ENCODE measurements around the gene SYT15B. TPM values are rescaled to one million over a fixed set of nuclear protein-coding genes. Genes with fewer than 3 reads are reported as not detected.
A peak's percentile ranks its signal among the peaks of the same experiment; 100 is the strongest.
"Not testable (repeated sequence)": the region's sequence is repeated elsewhere in the genome, so short reads cannot be mapped to it uniquely, and the experiment has no call there.

Gene SYT15B
- total RNA-seq, 1 experiment from 2014 or later = not detected

- not testable (repeated sequence) for H3K36me3 ChIP-seq (replicated peaks; ENCODE audit: control insufficient read depth, insufficient read depth, low read length); DNase-seq; H3K4me3 ChIP-seq (ENCODE audit: insufficient read depth, low read depth, low read length); H3K27me3 ChIP-seq (ENCODE audit: control insufficient read depth, insufficient read depth, low read length)
These were observed 13.0 kb downstream of the SYT15B start for GRCh38 chr10:47750360-47750759.

GRCh38 chr10:47746780-47747376 lies 16.5 kb downstream of the SYT15B start:
- not testable (repeated sequence) for H3K4me3 ChIP-seq (ENCODE audit: insufficient read depth, low read depth, low read length); H3K36me3 ChIP-seq (replicated peaks; ENCODE audit: control insufficient read depth, insufficient read depth, low read length); DNase-seq; H3K27me3 ChIP-seq (ENCODE audit: control insufficient read depth, insufficient read depth, low read length)

- not testable (repeated sequence) for H3K27me3 ChIP-seq (ENCODE audit: control insufficient read depth, insufficient read depth, low read length); DNase-seq; H3K4me3 ChIP-seq (ENCODE audit: insufficient read depth, low read depth, low read length); H3K36me3 ChIP-seq (replicated peaks; ENCODE audit: control insufficient read depth, insufficient read depth, low read length)
These were observed 18.5 kb downstream of the SYT15B start for GRCh38 chr10:47744881-47745280.

GRCh38 chr10:47743611-47744550 lies 19.5 kb downstream of the SYT15B start:
- H3K36me3 ChIP-seq (replicated peaks; ENCODE audit: control insufficient read depth, insufficient read depth, low read length); H3K27me3 ChIP-seq (ENCODE audit: control insufficient read depth, insufficient read depth, low read length): not testable (repeated sequence)
- DNase-seq = peak; percentile 1
- peak overlapping the region; percentile 38 for H3K4me3 ChIP-seq (ENCODE audit: insufficient read depth, low read depth, low read length)

GRCh38 chr10:47740868-47741267 lies 22.5 kb downstream of the SYT15B start:
- DNase-seq; H3K4me3 ChIP-seq (ENCODE audit: insufficient read depth, low read depth, low read length); H3K36me3 ChIP-seq (replicated peaks; ENCODE audit: control insufficient read depth, insufficient read depth, low read length); H3K27me3 ChIP-seq (ENCODE audit: control insufficient read depth, insufficient read depth, low read length): not testable (repeated sequence)

GRCh38 chr10:47730911-47731310 lies 32.5 kb downstream of the SYT15B start:
- H3K4me3 ChIP-seq (ENCODE audit: insufficient read depth, low read depth, low read length); H3K27me3 ChIP-seq (ENCODE audit: control insufficient read depth, insufficient read depth, low read length); H3K36me3 ChIP-seq (replicated peaks; ENCODE audit: control insufficient read depth, insufficient read depth, low read length); DNase-seq: not testable (repeated sequence)

GRCh38 chr10:47725740-47726139 lies 37.7 kb downstream of the SYT15B start:
- not testable (repeated sequence) for H3K27me3 ChIP-seq (ENCODE audit: control insufficient read depth, insufficient read depth, low read length); H3K4me3 ChIP-seq (ENCODE audit: insufficient read depth, low read depth, low read length); H3K36me3 ChIP-seq (replicated peaks; ENCODE audit: control insufficient read depth, insufficient read depth, low read length); DNase-seq

GRCh38 chr10:47725047-47725446 lies 38.3 kb downstream of the SYT15B start:
- not testable (repeated sequence) for H3K36me3 ChIP-seq (replicated peaks; ENCODE audit: control insufficient read depth, insufficient read depth, low read length); DNase-seq

GRCh38 chr10:47724119-47724518 lies 39.3 kb downstream of the SYT15B start:
- DNase-seq; H3K27me3 ChIP-seq (ENCODE audit: control insufficient read depth, insufficient read depth, low read length); H3K36me3 ChIP-seq (replicated peaks; ENCODE audit: control insufficient read depth, insufficient read depth, low read length); H3K4me3 ChIP-seq (ENCODE audit: insufficient read depth, low read depth, low read length): not testable (repeated sequence)

More at GRCh38 chr10:47725047-47725446, 38.3 kb downstream of the SYT15B start:
- H3K4me3 ChIP-seq (ENCODE audit: insufficient read depth, low read depth, low read length); H3K27me3 ChIP-seq (ENCODE audit: control insufficient read depth, insufficient read depth, low read length): not testable (repeated sequence)

- not testable (repeated sequence) for DNase-seq; H3K27me3 ChIP-seq (ENCODE audit: control insufficient read depth, insufficient read depth, low read length); H3K36me3 ChIP-seq (replicated peaks; ENCODE audit: control insufficient read depth, insufficient read depth, low read length); H3K4me3 ChIP-seq (ENCODE audit: insufficient read depth, low read depth, low read length)
These were observed 40.0 kb downstream of the SYT15B start for GRCh38 chr10:47723362-47723761.

- DNase-seq; H3K27me3 ChIP-seq (ENCODE audit: control insufficient read depth, insufficient read depth, low read length); H3K4me3 ChIP-seq (ENCODE audit: insufficient read depth, low read depth, low read length); H3K36me3 ChIP-seq (replicated peaks; ENCODE audit: control insufficient read depth, insufficient read depth, low read length): not testable (repeated sequence)
These were observed 46.2 kb downstream of the SYT15B start for GRCh38 chr10:47717011-47717769.

Other genes starting within 250 kb of the SYT15B start
- gene AGAP9, start 240.0 kb downstream of the SYT15B start, total RNA-seq (2014; rRNA removed; shearing (Covaris generic)) = 3.3 and 5.3 TPM in 2 replicates
- gene NPY4R2, start 155.1 kb upstream of the SYT15B start, total RNA-seq (2014; rRNA removed; shearing (Covaris generic)) = 0.17 TPM in 1 of 2 replicates, not detected in the other
- not detected in 2 replicates for gene FAM25C, start 236.2 kb upstream of the SYT15B start, total RNA-seq (2014; rRNA removed; shearing (Covaris generic))

Measured in H7 (cell line).